Measurements from ENCODE around the gene UBE4B. TPM values are rescaled to one million over a fixed set of nuclear protein-coding genes. Genes with fewer than 3 reads are reported as not detected.

The UBE4B gene
- total RNA-seq, 1 donor from 2014 or later: 66.7 TPM

GRCh38 chr1:10210841-10211804, 178.4 kb downstream of the UBE4B start:
- peaks cover 1% of the 10 kb centered on the region for H3K36me3 Mint-ChIP-seq
- H3K4me2 ChIP-seq: peak overlapping the region; percentile 86
- peaks cover 27% of the 10 kb centered on the region for H3F3A ChIP-seq (ENCODE audit: low read depth)
- no peaks in the 10 kb centered on the region for H3K9me3 ChIP-seq (ENCODE audit: low read depth)
- peak overlapping the region; percentile 71 for H3K9ac ChIP-seq
- peak; percentile 82 for DNase-seq (ENCODE audit: low spot score)
- H3K27ac Mint-ChIP-seq: peak overlapping the region; percentile 99
- no peaks in the 10 kb centered on the region for H3K9me3 Mint-ChIP-seq
- peaks cover 50% of the 10 kb centered on the region for H4K20me1 ChIP-seq (ENCODE audit: low read depth)
- H3K27ac ChIP-seq: no peak overlapping the region
- peaks cover 5% of the 10 kb centered on the region for H3K27me3 Mint-ChIP-seq (ENCODE audit: insufficient read depth, low read depth)
- no peak overlapping the region for H2AFZ ChIP-seq (replicated peaks)
- peak overlapping the region; percentile 99 for H3K4me3 Mint-ChIP-seq
- peak overlapping the region; percentile 78 for H3K4me3 ChIP-seq
- peaks cover 54% of the 10 kb centered on the region for H3K79me2 ChIP-seq (ENCODE audit: low read depth)
- peaks cover 31% of the 10 kb centered on the region for H3K4me1 ChIP-seq
- H3K4me1 Mint-ChIP-seq: peaks cover 45% of the 10 kb centered on the region
- no peak for TF ChIP-seq EZH2 (IDR thresholded peaks at IDR 0.05)
- no peak for TF ChIP-seq EZH2phosphoT487 (IDR thresholded peaks at IDR 0.05)
- TF ChIP-seq, protein P1, sequence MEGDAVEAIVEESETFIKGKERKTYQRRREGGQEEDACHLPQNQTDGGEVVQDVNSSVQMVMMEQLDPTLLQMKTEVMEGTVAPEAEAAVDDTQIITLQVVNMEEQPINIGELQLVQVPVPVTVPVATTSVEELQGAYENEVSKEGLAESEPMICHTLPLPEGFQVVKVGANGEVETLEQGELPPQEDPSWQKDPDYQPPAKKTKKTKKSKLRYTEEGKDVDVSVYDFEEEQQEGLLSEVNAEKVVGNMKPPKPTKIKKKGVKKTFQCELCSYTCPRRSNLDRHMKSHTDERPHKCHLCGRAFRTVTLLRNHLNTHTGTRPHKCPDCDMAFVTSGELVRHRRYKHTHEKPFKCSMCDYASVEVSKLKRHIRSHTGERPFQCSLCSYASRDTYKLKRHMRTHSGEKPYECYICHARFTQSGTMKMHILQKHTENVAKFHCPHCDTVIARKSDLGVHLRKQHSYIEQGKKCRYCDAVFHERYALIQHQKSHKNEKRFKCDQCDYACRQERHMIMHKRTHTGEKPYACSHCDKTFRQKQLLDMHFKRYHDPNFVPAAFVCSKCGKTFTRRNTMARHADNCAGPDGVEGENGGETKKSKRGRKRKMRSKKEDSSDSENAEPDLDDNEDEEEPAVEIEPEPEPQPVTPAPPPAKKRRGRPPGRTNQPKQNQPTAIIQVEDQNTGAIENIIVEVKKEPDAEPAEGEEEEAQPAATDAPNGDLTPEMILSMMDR (IDR thresholded peaks at IDR 0.05): no peak
- H3K27me3 ChIP-seq: peaks cover 8% of the 10 kb centered on the region
- no peaks in the 10 kb centered on the region for H3K36me3 ChIP-seq

DNA sequence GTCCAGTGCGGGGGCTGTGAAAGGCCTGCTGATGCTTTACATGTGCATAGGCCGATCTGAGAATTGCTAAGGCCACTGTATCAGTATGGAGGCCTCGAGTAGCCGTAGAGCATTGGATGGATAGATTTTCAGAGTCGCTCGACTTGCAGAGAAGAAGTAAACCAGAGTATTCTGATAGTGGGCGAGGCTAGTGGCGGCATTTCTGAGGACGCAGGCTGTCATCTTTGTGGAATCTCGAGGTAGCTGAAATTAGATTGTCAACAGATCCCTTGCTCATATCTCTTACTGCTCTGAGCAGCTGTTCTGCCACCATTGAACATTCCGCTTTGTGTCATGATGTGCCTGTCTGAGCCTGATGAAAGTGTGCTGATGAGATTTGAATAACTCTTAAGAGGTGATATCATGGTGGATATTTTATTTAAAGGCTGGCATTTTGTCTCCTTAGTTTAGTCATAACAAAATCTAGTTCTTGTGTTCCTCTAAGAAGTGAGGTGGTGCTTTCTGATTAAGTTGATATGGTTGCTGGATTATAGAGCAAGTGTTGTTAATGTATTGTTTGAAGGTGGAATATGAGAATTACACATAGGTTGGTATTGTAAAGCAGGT, 179.2 kb downstream of the UBE4B start:
- Histone ChIP-seq H3K79me2 (ENCODE audit: low read depth) (peaks cover 62% of the 10 kb centered on the region), H3K4me2 (peak overlapping the region; percentile 86), H3K27me3 (peaks cover 8% of the 10 kb centered on the region), H3K9ac (peak overlapping the region; percentile 71), H4K20me1 (ENCODE audit: low read depth) (peaks cover 58% of the 10 kb centered on the region), H3K36me3 (no peaks in the 10 kb centered on the region), H3K9me3 (ENCODE audit: low read depth) (no peaks in the 10 kb centered on the region), H2AFZ (replicated peaks) (no peak overlapping the region), H3F3A (ENCODE audit: low read depth) (peaks cover 30% of the 10 kb centered on the region), H3K27ac (no peak overlapping the region), H3K4me3 (peak overlapping the region; percentile 78), H3K4me1 (peaks cover 34% of the 10 kb centered on the region)
- Mint-ChIP-seq H3K9me3 (no peaks in the 10 kb centered on the region), H3K36me3 (peaks cover 1% of the 10 kb centered on the region), H3K4me1 (peaks cover 51% of the 10 kb centered on the region), H3K27me3 (ENCODE audit: insufficient read depth, low read depth) (peaks cover 5% of the 10 kb centered on the region), H3K4me3 (peak overlapping the region; percentile 99), H3K27ac (peak overlapping the region; percentile 99)
- TF ChIP-seq EZH2 (IDR thresholded peaks at IDR 0.05) (no peak), EZH2phosphoT487 (IDR thresholded peaks at IDR 0.05) (no peak)
- TF ChIP-seq, protein P1 (IDR thresholded peaks at IDR 0.05): no peak
- DNase-seq (ENCODE audit: low spot score): no peak

- H3K9me3 Mint-ChIP-seq: no peaks in the 10 kb centered on the region
- no peak for DNase-seq (ENCODE audit: low spot score)
- H3K4me3 Mint-ChIP-seq: peak overlapping the region; percentile 99
- H3K27me3 Mint-ChIP-seq (ENCODE audit: insufficient read depth, low read depth): peaks cover 5% of the 10 kb centered on the region
- H3K36me3 Mint-ChIP-seq: peaks cover 1% of the 10 kb centered on the region
- peaks cover 30% of the 10 kb centered on the region for H3F3A ChIP-seq (ENCODE audit: low read depth)
- no peak overlapping the region for H3K9ac ChIP-seq
- no peaks in the 10 kb centered on the region for H3K36me3 ChIP-seq
- TF ChIP-seq EZH2phosphoT487 (IDR thresholded peaks at IDR 0.05) (no peak), EZH2 (IDR thresholded peaks at IDR 0.05) (no peak)
- TF ChIP-seq, protein P1 (IDR thresholded peaks at IDR 0.05): no peak
- no peak overlapping the region for H3K27ac ChIP-seq
- peaks cover 8% of the 10 kb centered on the region for H3K27me3 ChIP-seq
- no peaks in the 10 kb centered on the region for H3K9me3 ChIP-seq (ENCODE audit: low read depth)
- H3K4me2 ChIP-seq: peak overlapping the region; percentile 86
- H3K4me3 ChIP-seq: peak overlapping the region; percentile 78
- no peak overlapping the region for H2AFZ ChIP-seq (replicated peaks)
- peaks cover 68% of the 10 kb centered on the region for H3K79me2 ChIP-seq (ENCODE audit: low read depth)
- H4K20me1 ChIP-seq (ENCODE audit: low read depth): peaks cover 63% of the 10 kb centered on the region
- peaks cover 34% of the 10 kb centered on the region for H3K4me1 ChIP-seq
- H3K27ac Mint-ChIP-seq: no peak overlapping the region
- H3K4me1 Mint-ChIP-seq: peaks cover 52% of the 10 kb centered on the region
Observed at GRCh38 chr1:10212476-10212875, 179.7 kb downstream of the UBE4B start.
